ENCODE data around the gene AATK.

The AATK gene

DNA sequence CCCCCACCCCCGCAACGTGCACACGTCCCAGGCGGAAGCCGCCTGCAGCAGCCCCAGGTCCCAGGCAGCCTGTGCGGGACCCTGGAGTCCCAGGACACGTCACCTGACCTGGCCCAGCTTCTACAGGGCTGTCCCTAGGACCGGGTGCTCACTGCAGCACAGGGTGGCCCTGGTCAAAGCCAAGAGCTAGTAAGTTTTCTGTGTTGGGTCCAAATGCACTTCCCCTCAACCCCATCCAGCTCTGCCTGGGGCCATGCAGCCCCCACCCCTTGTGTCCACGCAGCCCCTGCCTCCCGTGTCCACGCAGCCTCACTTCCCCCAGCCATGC, 22.9 kb downstream of the AATK start:
- CTCF ChIA-PET: interaction anchor here (0.9 to 2.3 kb wide), 8 partner anchors 11 to 97 kb away, joined by 3 to 9 read pairs (median 4); no protein-coding TSS in a partner anchor
- no peak for DNase-seq (ENCODE audit: extremely low spot score)
- POLR2A ChIA-PET: interaction anchor here (1.5 kb wide), 1 partner anchor 95 kb away, joined by 6 read pairs; the partner anchor contains the start of genes NDUFAF8 and TEPSIN
- TF ChIP-seq FOXK2 (IDR thresholded peaks at IDR 0.05): no peak
- TF ChIP-seq, protein P1, sequence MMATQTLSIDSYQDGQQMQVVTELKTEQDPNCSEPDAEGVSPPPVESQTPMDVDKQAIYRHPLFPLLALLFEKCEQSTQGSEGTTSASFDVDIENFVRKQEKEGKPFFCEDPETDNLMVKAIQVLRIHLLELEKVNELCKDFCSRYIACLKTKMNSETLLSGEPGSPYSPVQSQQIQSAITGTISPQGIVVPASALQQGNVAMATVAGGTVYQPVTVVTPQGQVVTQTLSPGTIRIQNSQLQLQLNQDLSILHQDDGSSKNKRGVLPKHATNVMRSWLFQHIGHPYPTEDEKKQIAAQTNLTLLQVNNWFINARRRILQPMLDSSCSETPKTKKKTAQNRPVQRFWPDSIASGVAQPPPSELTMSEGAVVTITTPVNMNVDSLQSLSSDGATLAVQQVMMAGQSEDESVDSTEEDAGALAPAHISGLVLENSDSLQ (IDR thresholded peaks at IDR 0.05): no peak
- no peak for TF ChIP-seq SP1 (IDR thresholded peaks at IDR 0.05)
- TF ChIP-seq SUZ12 (IDR thresholded peaks at IDR 0.05): no peak
- TF ChIP-seq LEF1 (IDR thresholded peaks at IDR 0.05; ENCODE audit: borderline replicate concordance): no peak
- no peak for TF ChIP-seq ARNT (IDR thresholded peaks at IDR 0.05)
- no peak for TF ChIP-seq TARDBP (IDR thresholded peaks at IDR 0.05)
- no peak for TF ChIP-seq FOXA1 (IDR thresholded peaks at IDR 0.05)
- no peak for TF ChIP-seq HDGF (IDR thresholded peaks at IDR 0.05; ENCODE audit: borderline replicate concordance)
- no peak for TF ChIP-seq ELF4 (IDR thresholded peaks at IDR 0.05)
- no peak for TF ChIP-seq NFRKB (IDR thresholded peaks at IDR 0.05)
- no peak for TF ChIP-seq BHLHE40 (IDR thresholded peaks at IDR 0.05; ENCODE audit: borderline replicate concordance)
- TF ChIP-seq ZNF384 (IDR thresholded peaks at IDR 0.05): no peak
- no peak for TF ChIP-seq FOXM1 (IDR thresholded peaks at IDR 0.05; ENCODE audit: borderline replicate concordance)
- no peak for TF ChIP-seq L3MBTL2 (conservative IDR thresholded peaks at IDR 0.05)
- TF ChIP-seq CTBP1 (IDR thresholded peaks at IDR 0.05; ENCODE audit: borderline replicate concordance): no peak

DNA sequence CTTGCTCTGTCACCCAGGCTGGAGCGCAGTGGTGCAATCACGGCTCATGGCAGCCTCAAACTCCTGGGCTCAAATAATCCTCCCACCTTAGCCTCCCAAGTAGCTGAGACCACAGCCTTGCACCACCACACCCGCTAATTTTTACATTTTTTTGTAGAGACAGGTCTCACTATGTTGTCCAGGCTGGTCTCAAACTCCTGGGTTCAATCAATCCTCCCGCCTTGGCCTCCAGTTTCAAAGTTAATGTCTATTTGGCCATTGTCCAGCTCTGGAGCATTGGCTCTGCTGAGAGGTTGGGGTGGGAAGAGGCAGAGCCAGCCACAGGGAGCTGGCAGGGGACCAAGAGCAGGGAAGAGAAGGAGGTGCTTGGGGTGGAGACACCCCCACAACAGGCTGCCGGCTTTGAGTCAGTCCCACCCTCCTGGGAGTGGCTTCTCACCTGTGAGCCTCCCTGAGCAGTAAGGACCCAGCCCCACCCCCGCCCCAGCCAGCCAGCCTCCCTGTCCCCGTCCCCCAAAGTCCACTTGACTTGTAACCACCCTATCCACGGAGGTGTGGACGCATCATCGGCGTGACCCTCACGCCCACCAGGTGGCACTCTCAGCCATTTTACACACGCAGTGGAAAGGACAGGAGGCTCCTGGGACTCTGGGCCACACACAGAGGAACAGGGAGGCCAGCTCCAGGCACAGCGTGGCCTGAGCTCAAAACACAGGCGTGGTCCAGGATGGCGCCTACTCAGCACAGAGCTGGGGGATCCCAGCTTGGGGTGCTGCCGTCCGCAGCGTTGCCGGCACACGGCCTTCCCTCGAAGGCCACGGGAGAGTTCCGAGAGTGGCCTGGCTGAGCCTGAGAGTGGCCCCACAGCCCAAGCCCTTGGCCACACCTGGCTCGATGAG, 23.5 kb downstream of the AATK start:
- ChIA-PET POLR2A (interaction anchor here (1.5 kb wide), 1 partner anchor 96 kb away, joined by 6 read pairs; the partner anchor contains the start of genes NDUFAF8 and TEPSIN), CTCF (interaction anchor here (0.7 to 2.3 kb wide), 11 partner anchors 11 to 242 kb away, joined by 3 to 9 read pairs (median 3); no protein-coding TSS in a partner anchor)
- DNase-seq (ENCODE audit: extremely low spot score): peak; percentile 85
- TF ChIP-seq ARNT (IDR thresholded peaks at IDR 0.05) (no peak), ELF4 (IDR thresholded peaks at IDR 0.05) (no peak), HDGF (IDR thresholded peaks at IDR 0.05; ENCODE audit: borderline replicate concordance) (no peak), SP1 (IDR thresholded peaks at IDR 0.05) (no peak), SUZ12 (IDR thresholded peaks at IDR 0.05) (no peak), FOXM1 (IDR thresholded peaks at IDR 0.05; ENCODE audit: borderline replicate concordance) (no peak)

DNA sequence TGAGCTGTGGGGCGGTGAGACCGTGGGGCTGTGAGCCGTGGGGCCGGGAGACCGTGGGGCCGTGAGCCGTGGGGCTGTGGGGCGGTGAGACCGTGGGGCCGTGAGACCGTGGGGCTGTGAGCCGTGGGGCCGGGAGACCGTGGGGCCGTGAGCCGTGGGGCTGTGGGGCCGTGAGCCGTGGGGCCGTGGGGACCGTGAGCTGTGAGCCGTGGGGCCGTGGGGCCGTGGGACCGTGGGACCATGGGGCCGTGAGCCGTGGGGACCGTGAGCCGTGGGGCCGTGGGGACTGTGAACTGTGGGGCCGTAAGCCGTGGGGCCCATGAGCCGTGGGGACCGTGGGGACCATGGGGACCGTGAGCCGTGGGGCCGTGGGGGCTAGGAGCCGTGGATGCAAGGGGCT, 25.3 kb downstream of the AATK start:
- POLR2A ChIA-PET: interaction anchor here (1.2 kb wide), 1 partner anchor 98 kb away, joined by 3 read pairs; the partner anchor contains the start of genes NDUFAF8 and TEPSIN
- no peak for DNase-seq (ENCODE audit: extremely low spot score)
- CTCF ChIA-PET: interaction anchor here (1.0 kb wide), 1 partner anchor 50 kb away, joined by 3 read pairs; no protein-coding TSS in a partner anchor
- TF ChIP-seq NFRKB (IDR thresholded peaks at IDR 0.05) (no peak), TARDBP (IDR thresholded peaks at IDR 0.05) (no peak), ZNF384 (IDR thresholded peaks at IDR 0.05) (no peak), HDGF (IDR thresholded peaks at IDR 0.05; ENCODE audit: borderline replicate concordance) (no peak), LEF1 (IDR thresholded peaks at IDR 0.05; ENCODE audit: borderline replicate concordance) (no peak), ELF4 (IDR thresholded peaks at IDR 0.05) (no peak), ARNT (IDR thresholded peaks at IDR 0.05) (no peak), L3MBTL2 (conservative IDR thresholded peaks at IDR 0.05) (no peak)
- TF ChIP-seq, protein P1 (IDR thresholded peaks at IDR 0.05): no peak

DNA sequence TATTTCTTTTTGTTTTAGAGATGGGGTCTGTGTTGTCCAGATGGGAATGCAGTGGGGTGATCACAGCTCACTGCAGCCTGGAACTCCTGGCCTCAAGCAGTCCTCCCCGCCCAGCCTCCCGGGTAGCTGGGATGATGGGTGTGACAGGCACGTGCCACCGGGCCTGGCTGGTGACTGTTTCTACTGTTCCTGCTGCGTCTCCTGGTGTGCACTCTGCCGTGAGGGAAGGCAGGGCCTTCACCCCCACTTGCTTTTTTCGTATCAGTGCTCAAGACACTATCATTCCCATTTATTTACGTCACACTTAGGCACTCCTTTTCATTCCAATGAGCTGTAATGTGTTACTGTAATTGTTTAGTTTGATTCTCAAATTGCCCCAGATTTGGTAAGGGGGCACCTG, 26.0 kb downstream of the AATK start:
- TF ChIP-seq LEF1 (IDR thresholded peaks at IDR 0.05; ENCODE audit: borderline replicate concordance): no peak
- TF ChIP-seq FOXM1 (IDR thresholded peaks at IDR 0.05; ENCODE audit: borderline replicate concordance): no peak
- no peak for TF ChIP-seq SUZ12 (IDR thresholded peaks at IDR 0.05)
- no peak for TF ChIP-seq FOXK2 (IDR thresholded peaks at IDR 0.05)
- TF ChIP-seq HDGF (IDR thresholded peaks at IDR 0.05; ENCODE audit: borderline replicate concordance): no peak
- TF ChIP-seq CTBP1 (IDR thresholded peaks at IDR 0.05; ENCODE audit: borderline replicate concordance): no peak
- TF ChIP-seq NFRKB (IDR thresholded peaks at IDR 0.05): no peak
- TF ChIP-seq TARDBP (IDR thresholded peaks at IDR 0.05): no peak
- TF ChIP-seq SP1 (IDR thresholded peaks at IDR 0.05): no peak
- TF ChIP-seq, protein P1 (IDR thresholded peaks at IDR 0.05): no peak
- TF ChIP-seq ELF4 (IDR thresholded peaks at IDR 0.05): no peak
- no peak for TF ChIP-seq L3MBTL2 (conservative IDR thresholded peaks at IDR 0.05)
- TF ChIP-seq ZNF384 (IDR thresholded peaks at IDR 0.05): no peak
- TF ChIP-seq ARNT (IDR thresholded peaks at IDR 0.05): no peak
- TF ChIP-seq BHLHE40 (IDR thresholded peaks at IDR 0.05; ENCODE audit: borderline replicate concordance): no peak
- TF ChIP-seq FOXA1 (IDR thresholded peaks at IDR 0.05): no peak
- ChIA-PET CTCF (interaction anchor here (0.6 to 1.0 kb wide), 2 partner anchors 50 to 71 kb away, joined by 3 to 4 read pairs; no protein-coding TSS in a partner anchor), POLR2A (interaction anchor here (1.2 kb wide), 1 partner anchor 99 kb away, joined by 3 read pairs; the partner anchor contains the start of genes NDUFAF8 and TEPSIN)
- no peak for DNase-seq (ENCODE audit: extremely low spot score)

DNA sequence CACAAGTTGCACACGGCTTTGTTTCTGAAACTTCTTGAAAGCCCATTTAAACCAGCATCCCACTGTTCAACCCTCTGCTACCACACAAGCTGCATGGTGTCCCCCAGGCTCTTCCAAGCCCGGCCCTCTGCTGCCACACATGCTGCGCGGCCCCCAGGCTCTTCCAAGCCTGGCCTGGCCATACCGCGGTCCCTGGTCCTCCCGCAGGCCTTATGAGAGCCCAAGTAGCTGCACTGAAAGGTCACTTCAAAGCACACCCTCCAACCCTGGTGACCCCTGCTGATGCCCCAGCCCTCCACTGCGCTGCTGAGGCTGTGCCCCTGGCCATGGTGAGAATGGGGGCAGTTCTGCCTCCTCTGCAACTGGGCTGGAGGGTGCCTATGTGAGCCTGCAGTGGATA, 26.6 kb downstream of the AATK start:
- POLR2A ChIA-PET: no interaction called here
- TF ChIP-seq L3MBTL2 (conservative IDR thresholded peaks at IDR 0.05) (no peak), ZNF384 (IDR thresholded peaks at IDR 0.05) (no peak), SUZ12 (IDR thresholded peaks at IDR 0.05) (no peak), FOXK2 (IDR thresholded peaks at IDR 0.05) (no peak), TARDBP (IDR thresholded peaks at IDR 0.05) (no peak), CTBP1 (IDR thresholded peaks at IDR 0.05; ENCODE audit: borderline replicate concordance) (no peak)
- TF ChIP-seq, protein P1 (IDR thresholded peaks at IDR 0.05): no peak
- DNase-seq (ENCODE audit: extremely low spot score): no peak
- CTCF ChIA-PET: interaction anchor here (0.6 kb wide), 1 partner anchor 71 kb away, joined by 4 read pairs; no protein-coding TSS in a partner anchor

Measured in HEK293T (cell line).